Right atrium auricular region (tissue), 2 donors: ENCODE measurements around the gene ZNF106. TPM values are rescaled to one million over a fixed set of nuclear protein-coding genes. Genes with fewer than 3 reads are reported as not detected.

ENCODE experiments used
- DNase-seq: peaks from one replicate; pipeline ENCODE4 v3.0.0-alpha.2; 2019; ENCODE audit warnings: low spot score
- H3K27ac ChIP-seq, 2 donors: fragments of 200-600 bp; sonication (generic); 1 replicate in 1 of 2; 2 replicates in 1 of 2; pipeline ENCODE4 v1.5.1; 2016 to 2019
- H3K27me3 ChIP-seq, 2 donors: fragments of 200-600 bp; sonication (generic); one replicate each; pipeline versions ENCODE4 v1.5.1 to v1.6.0; 2017 to 2019
- H3K36me3 ChIP-seq: fragments of 200-600 bp; sonication (generic); one replicate; pipeline ENCODE4 v1.5.1; 2016
- H3K4me1 ChIP-seq, 2 donors: fragments of 200-600 bp; sonication (generic); one replicate each; pipeline versions ENCODE4 v1.5.1 to v1.6.0; 2017 to 2019
- H3K4me3 ChIP-seq, 2 donors: fragments of 200-600 bp; sonication (generic); 1 replicate in 1 of 2; 2 replicates in 1 of 2; pipeline ENCODE4 v1.5.1; 2017 to 2019; ENCODE audit warnings: mild to moderate bottlenecking in 1 of 2, moderate library complexity in 1 of 2
- H3K9me3 ChIP-seq, 2 donors: fragments of 200-600 bp; sonication (generic); one replicate each; pipeline ENCODE4 v1.5.1; 2019
- total RNA-seq, 2 donors: library from RNA; depleted of rRNA; stranded (reverse); fragments of >200 nt; gene quantifications; one replicate each; pipeline ENCODE4 v1.1.0, GENCODE V29; 2016
- TF ChIP-seq, protein P1 (sequence below), 2 donors: fragments of 200-600 bp; sonication (generic); IDR thresholded peaks; one replicate each; pipeline ENCODE4 v1.5.1; 2019; ENCODE audit warnings: antibody characterized with exemption in 2 of 2

ZNF106 gene
- total RNA-seq, 2 donors from 2014 or later = 332 to 619 TPM

- H3K36me3 ChIP-seq = no peaks in the 10 kb centered on the region
- TF ChIP-seq, protein P1, sequence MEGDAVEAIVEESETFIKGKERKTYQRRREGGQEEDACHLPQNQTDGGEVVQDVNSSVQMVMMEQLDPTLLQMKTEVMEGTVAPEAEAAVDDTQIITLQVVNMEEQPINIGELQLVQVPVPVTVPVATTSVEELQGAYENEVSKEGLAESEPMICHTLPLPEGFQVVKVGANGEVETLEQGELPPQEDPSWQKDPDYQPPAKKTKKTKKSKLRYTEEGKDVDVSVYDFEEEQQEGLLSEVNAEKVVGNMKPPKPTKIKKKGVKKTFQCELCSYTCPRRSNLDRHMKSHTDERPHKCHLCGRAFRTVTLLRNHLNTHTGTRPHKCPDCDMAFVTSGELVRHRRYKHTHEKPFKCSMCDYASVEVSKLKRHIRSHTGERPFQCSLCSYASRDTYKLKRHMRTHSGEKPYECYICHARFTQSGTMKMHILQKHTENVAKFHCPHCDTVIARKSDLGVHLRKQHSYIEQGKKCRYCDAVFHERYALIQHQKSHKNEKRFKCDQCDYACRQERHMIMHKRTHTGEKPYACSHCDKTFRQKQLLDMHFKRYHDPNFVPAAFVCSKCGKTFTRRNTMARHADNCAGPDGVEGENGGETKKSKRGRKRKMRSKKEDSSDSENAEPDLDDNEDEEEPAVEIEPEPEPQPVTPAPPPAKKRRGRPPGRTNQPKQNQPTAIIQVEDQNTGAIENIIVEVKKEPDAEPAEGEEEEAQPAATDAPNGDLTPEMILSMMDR (IDR thresholded peaks at IDR 0.05) = no peak
- no peak for DNase-seq
- no peak overlapping the region for H3K4me3 ChIP-seq
- H3K9me3 ChIP-seq = no peaks in the 10 kb centered on the region
- H3K27me3 ChIP-seq = no peaks in the 10 kb centered on the region
- H3K27ac ChIP-seq = no peak overlapping the region
- peaks cover 0 to 49% of the 10 kb centered on the region in 2 donors for H3K4me1 ChIP-seq
Observed at GRCh38 chr15:42502477-42502876, 11.5 kb upstream of the ZNF106 start.

DNA sequence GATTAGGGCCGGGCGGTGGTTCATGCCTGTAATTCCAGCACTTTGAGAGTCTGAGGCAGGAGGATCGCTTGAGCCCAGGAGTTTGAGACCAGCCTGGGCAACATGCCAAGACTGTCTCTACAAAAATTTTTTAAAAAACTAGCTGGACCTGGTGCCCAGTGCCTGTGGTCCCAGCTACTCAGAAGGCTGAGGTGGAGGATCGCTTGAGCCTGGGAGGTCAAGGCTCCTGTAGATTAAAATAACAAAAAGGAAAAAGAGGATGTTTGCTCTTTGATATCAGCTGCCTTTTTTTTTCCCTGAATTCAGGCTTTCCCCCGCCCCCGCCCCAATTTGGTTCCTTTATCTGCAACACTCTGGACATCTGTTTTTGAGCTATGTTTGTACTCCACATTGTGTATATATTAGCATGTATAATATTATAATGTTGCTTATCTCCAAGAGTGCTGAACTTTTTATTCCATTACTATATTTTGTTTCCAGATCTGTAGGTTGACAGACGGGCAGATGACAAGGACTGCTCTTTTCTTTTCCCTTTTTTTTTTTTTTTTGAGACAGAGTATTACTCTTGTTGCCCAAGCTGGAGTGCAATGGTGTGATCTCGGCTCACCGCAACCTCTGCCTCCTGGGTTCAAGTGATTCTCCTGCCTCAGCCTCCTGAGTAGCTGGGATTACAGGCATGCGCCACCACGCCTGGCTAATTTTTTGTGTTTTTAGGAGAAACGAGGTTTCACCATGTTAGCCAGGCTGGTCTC, 9.1 kb upstream of the ZNF106 start:
- Histone ChIP-seq H3K27me3 (no peaks in the 10 kb centered on the region), H3K4me1 (peaks cover 0 to 55% of the 10 kb centered on the region in 2 donors), H3K9me3 (no peaks in the 10 kb centered on the region), H3K27ac (peak overlapping the region; percentile 44 to 57), H3K4me3 (no peak overlapping the region), H3K36me3 (no peaks in the 10 kb centered on the region)
- TF ChIP-seq, protein P1 (IDR thresholded peaks at IDR 0.05) = no peak
- DNase-seq = no peak

GRCh38 chr15:42498212-42499068, 7.5 kb upstream of the ZNF106 start:
- Histone ChIP-seq H3K4me1 (peaks cover 0 to 58% of the 10 kb centered on the region in 2 donors), H3K36me3 (no peaks in the 10 kb centered on the region), H3K9me3 (no peaks in the 10 kb centered on the region), H3K27ac (peak overlapping the region; percentile 44 to 57), H3K27me3 (no peaks in the 10 kb centered on the region), H3K4me3 (no peak overlapping the region)
- TF ChIP-seq, protein P1 (IDR thresholded peaks at IDR 0.05) = no peak
- DNase-seq = no peak

DNA sequence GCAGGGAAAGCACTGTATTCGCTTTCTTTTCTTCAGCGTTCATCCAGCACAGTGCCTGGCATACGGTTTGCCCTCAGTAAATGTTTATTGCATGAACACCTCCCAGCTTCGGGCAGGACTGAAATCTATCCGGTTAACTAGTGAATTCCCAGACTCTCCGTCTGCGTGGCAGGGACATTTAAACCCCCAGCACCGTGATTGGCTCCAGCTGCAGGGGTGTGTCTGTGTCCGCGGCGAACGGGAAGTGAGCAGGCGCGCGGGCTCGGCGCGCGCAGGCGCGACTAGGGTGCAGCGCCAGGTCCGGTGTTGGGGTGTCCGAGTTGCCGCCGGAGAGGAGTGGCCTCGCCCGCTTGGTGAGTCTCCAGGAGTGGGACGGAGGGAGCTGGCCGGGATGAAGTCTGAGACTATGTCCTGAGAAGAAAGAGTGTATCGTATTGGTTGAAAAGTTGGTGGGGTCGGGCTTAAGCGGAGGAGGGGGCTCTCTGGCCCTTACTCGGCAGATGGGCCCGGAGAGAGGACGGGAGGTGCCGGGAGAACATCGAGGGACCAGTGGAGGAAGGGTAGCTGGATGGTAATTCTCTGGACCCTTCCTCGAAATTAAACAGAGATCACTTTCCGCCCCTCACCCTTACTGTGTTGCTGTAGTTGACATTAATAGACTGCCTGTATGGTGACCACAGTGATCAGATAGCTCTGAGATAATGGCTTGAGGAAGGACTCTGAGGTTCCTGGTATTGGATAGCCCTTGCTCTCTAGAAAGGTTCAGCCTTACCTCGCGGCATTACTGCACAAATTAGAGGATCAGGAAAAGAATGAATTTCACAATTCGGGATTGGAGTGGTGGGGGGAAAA, 4.6 kb upstream of the ZNF106 start, which contains the start of gene SNAP23:
TSS of gene SNAP23 (plus strand) at position 274 of the 852 bp plus-strand sequence. CDS start 16,213 bp downstream, outside the sequence.
- H3K36me3 ChIP-seq = no peaks in the 10 kb centered on the region
- TF ChIP-seq, protein P1 (IDR thresholded peaks at IDR 0.05) = no peak
- no peaks in the 10 kb centered on the region for H3K9me3 ChIP-seq
- peak; percentile 97 for DNase-seq
- peak within 1 kb of the TSS; percentile 68 to 85 for H3K4me3 ChIP-seq
- no peaks in the 10 kb centered on the region for H3K27me3 ChIP-seq
- H3K27ac ChIP-seq = peak within 1 kb of the TSS; percentile 94 to 95
- H3K4me1 ChIP-seq = peaks cover 0 to 52% of the 10 kb centered on the region in 2 donors

- TF ChIP-seq, protein P1 (IDR thresholded peaks at IDR 0.05) = no peak
- H3K27ac ChIP-seq = peak overlapping the region; percentile 94 to 95
- H3K4me3 ChIP-seq = peak overlapping the region; percentile 68 to 85
- peak; percentile 68 for DNase-seq
- no peaks in the 10 kb centered on the region for H3K36me3 ChIP-seq
- no peaks in the 10 kb centered on the region for H3K9me3 ChIP-seq
- no peaks in the 10 kb centered on the region for H3K27me3 ChIP-seq
- H3K4me1 ChIP-seq = peaks cover 0 to 47% of the 10 kb centered on the region in 2 donors
Observed at GRCh38 chr15:42494998-42495360, 4.0 kb upstream of the ZNF106 start.
